Spleen (tissue), 7 donors: Measurements from ENCODE around the gene LIN7A.

Experiments used
- POLR2A ChIP-seq, 3 donors: fragments of 450-650 bp; IDR thresholded peaks; one replicate each; pipeline ENCODE4 v1.5.1; 2017; ENCODE audit warnings: antibody characterized with exemption in 3 of 3, mild to moderate bottlenecking in 1 of 3
- TF ChIP-seq, protein P1 (sequence below), 11 experiments: fragments of 200-600 bp in 7 of 11; fragments of 450-650 bp in 4 of 11; sonication (generic) in 4 of 11; IDR thresholded peaks in 8 of 11; conservative IDR thresholded peaks in 3 of 11; 1 replicate in 7 of 11; 2 replicates in 4 of 11; pipeline versions ENCODE4 v1.4.0 to v1.8.0; 2016 to 2021; ENCODE audit warnings: antibody characterized with exemption in 11 of 11, inconsistent platforms in 4 of 11, mild to moderate bottlenecking in 1 of 11
- donor health status: DM: no; HTN: no; CAD: no; lungs with moderate emphysema.
- donor health status: DM: no; HTN: no; CAD: no.
- donor health status: DM: no; HTN: no; CAD: no.

DNA sequence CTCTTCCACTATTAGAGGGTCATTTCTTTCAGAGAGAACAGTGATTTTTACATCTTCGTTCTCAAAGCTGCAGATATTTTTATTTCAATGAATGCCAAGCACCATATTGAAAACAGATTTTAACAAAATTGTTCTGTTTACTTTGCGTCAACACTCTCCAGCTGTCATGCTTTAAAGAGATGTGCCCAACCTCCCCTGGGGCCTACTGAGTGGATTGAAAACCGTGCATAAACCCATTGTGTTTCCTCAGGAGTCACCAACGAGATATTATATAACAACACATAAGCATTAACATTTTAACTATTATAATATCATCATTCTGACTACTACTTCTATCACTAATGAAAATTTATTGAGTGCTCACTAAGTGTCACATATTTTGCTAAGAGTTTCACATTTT, 139.5 kb downstream of the LIN7A start:
- TF ChIP-seq, protein P1, sequence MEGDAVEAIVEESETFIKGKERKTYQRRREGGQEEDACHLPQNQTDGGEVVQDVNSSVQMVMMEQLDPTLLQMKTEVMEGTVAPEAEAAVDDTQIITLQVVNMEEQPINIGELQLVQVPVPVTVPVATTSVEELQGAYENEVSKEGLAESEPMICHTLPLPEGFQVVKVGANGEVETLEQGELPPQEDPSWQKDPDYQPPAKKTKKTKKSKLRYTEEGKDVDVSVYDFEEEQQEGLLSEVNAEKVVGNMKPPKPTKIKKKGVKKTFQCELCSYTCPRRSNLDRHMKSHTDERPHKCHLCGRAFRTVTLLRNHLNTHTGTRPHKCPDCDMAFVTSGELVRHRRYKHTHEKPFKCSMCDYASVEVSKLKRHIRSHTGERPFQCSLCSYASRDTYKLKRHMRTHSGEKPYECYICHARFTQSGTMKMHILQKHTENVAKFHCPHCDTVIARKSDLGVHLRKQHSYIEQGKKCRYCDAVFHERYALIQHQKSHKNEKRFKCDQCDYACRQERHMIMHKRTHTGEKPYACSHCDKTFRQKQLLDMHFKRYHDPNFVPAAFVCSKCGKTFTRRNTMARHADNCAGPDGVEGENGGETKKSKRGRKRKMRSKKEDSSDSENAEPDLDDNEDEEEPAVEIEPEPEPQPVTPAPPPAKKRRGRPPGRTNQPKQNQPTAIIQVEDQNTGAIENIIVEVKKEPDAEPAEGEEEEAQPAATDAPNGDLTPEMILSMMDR (IDR thresholded peaks at IDR 0.05 in 8 of 11, conservative IDR thresholded peaks at IDR 0.05 in 3 of 11): no peak
- no peak for TF ChIP-seq POLR2A (IDR thresholded peaks at IDR 0.05)
